H1 (cell line): ENCODE measurements around the gene AGBL1. TPM values are rescaled to one million over a fixed set of nuclear protein-coding genes. Genes with fewer than 3 reads are reported as not detected.

Experiments used
- CTCF ChIA-PET: fragments of 300-600 bp; sonication (Branson Sonifier 250); formaldehyde crosslinking; loops from one replicate; lab custom pipeline; 2021; ENCODE audit not compliant: partially characterized antibody; lab: Charles Lee
- POLR2A ChIA-PET: fragments of 300-600 bp; sonication (Branson Sonifier 250); formaldehyde crosslinking; loops from one replicate; lab custom pipeline; 2021; ENCODE audit warnings: inconsistent platforms; ENCODE audit not compliant: partially characterized antibody; lab: Charles Lee
- DNase-seq, 2 experiments: peaks; one replicate each; pipeline versions ENCODE4 v3.0.0 to v3.0.0-alpha.2; 2010 to 2022; ENCODE audit warnings: low spot score in 2 of 2, low read depth in 1 of 2, mixed read lengths in 1 of 2
- FAIRE-seq: peaks from 2 replicates; lab custom pipeline; 2011; peaks lifted over from hg19 to GRCh38; lab: Jason Lieb, UNC
- H2AFZ ChIP-seq: 2 replicates; pipeline ENCODE4 v1.8.1; 2012; ENCODE audit warnings: low read length, inconsistent platforms
- H2AK5ac ChIP-seq: 2 replicates; pipeline ENCODE4 v1.6.1; 2013; ENCODE audit warnings: low read depth, low read length
- H2BK120ac ChIP-seq: replicated peaks from 2 replicates; pipeline ENCODE3; 2013; ENCODE audit warnings: low read depth, low read length, inconsistent platforms
- H2BK12ac ChIP-seq: 2 replicates; pipeline ENCODE4 v1.6.1; 2013; ENCODE audit warnings: low read depth, low read length
- H2BK15ac ChIP-seq: 2 replicates; pipeline ENCODE4 v1.6.1; 2013; ENCODE audit warnings: low read length
- H2BK20ac ChIP-seq: 2 replicates; pipeline ENCODE4 v1.6.1; 2013; ENCODE audit warnings: low read length
- H2BK5ac ChIP-seq: 2 replicates; pipeline ENCODE4 v1.6.1; 2013; ENCODE audit warnings: low read depth, low read length
- H3K14ac ChIP-seq: 2 replicates; pipeline ENCODE4 v1.6.1; 2013; ENCODE audit warnings: inconsistent platforms; ENCODE audit not compliant: insufficient read length
- H3K18ac ChIP-seq: 2 replicates; pipeline ENCODE4 v1.6.1; 2013; ENCODE audit warnings: low read length; ENCODE audit errors: extremely low read depth
- H3K23ac ChIP-seq: 2 replicates; pipeline ENCODE4 v1.6.1; 2013; ENCODE audit warnings: inconsistent platforms; ENCODE audit not compliant: insufficient read length
- H3K23me2 ChIP-seq: 2 replicates; pipeline ENCODE4 v1.6.1; 2013; ENCODE audit warnings: low read depth, low read length
- H3K27ac ChIP-seq: 2 replicates; pipeline ENCODE4 v1.6.1; 2011; ENCODE audit warnings: low read depth, low read length, inconsistent platforms
- H3K27me3 ChIP-seq, 4 experiments: replicated peaks in 1 of 4; 1 replicate in 1 of 4; 2 replicates in 3 of 4; pipeline versions ENCODE4 v1.6.1 to v1.8.1; 2011 to 2013; ENCODE audit warnings: low read length in 3 of 4, mild to moderate bottlenecking in 3 of 4, inconsistent platforms in 2 of 4, mixed read lengths in 2 of 4, moderate library complexity in 1 of 4; ENCODE audit not compliant: control insufficient read depth in 3 of 4, insufficient read depth in 3 of 4; ENCODE audit errors: extremely low read depth in 1 of 4
- H3K36me3 ChIP-seq, 4 experiments: 2 replicates each; pipeline versions ENCODE4 v1.6.1 to v1.8.1; 2011 to 2013; ENCODE audit warnings: mild to moderate bottlenecking in 4 of 4, low read length in 3 of 4, moderate library complexity in 2 of 4, control low read depth in 1 of 4, inconsistent platforms in 1 of 4; ENCODE audit not compliant: insufficient read depth in 4 of 4, control insufficient read depth in 2 of 4
- H3K4ac ChIP-seq: replicated peaks from 2 replicates; pipeline ENCODE3; 2013; ENCODE audit warnings: low read length, low read depth, mixed read lengths, inconsistent platforms; ENCODE audit not compliant: insufficient read length
- H3K4me1 ChIP-seq, 4 experiments: replicated peaks in 1 of 4; 1 replicate in 1 of 4; 2 replicates in 3 of 4; pipeline versions ENCODE4 v1.6.1 to v1.8.1; 2011 to 2013; ENCODE audit warnings: low read length in 3 of 4, inconsistent platforms in 2 of 4, mixed read lengths in 1 of 4; ENCODE audit not compliant: insufficient read depth in 4 of 4, control insufficient read depth in 3 of 4
- H3K4me2 ChIP-seq, 2 experiments: 2 replicates each; pipeline versions ENCODE4 v1.6.1 to v1.8.1; 2011 to 2013; ENCODE audit warnings: low read depth in 2 of 2, low read length in 2 of 2, control low read depth in 1 of 2, inconsistent platforms in 1 of 2, mild to moderate bottlenecking in 1 of 2; ENCODE audit not compliant: insufficient read depth in 1 of 2
- H3K4me3 ChIP-seq, 4 experiments: fragments of 200-600, 300-600 bp in 1 of 4; sonication (generic), shearing (Covaris generic), sonication (Bioruptor Twin) in 1 of 4; 2 replicates each; pipeline versions ENCODE4 v1.5.1 to v1.8.1; 2011 to 2016; ENCODE audit warnings: low read length in 4 of 4, low read depth in 3 of 4, control low read depth in 2 of 4, inconsistent platforms in 2 of 4, mild to moderate bottlenecking in 2 of 4, mixed read lengths in 1 of 4, moderate library complexity in 1 of 4; ENCODE audit not compliant: insufficient read depth in 2 of 4; ENCODE audit errors: extremely low read depth in 1 of 4
- H3K56ac ChIP-seq: replicated peaks from 2 replicates; pipeline ENCODE3; 2013; ENCODE audit warnings: low read depth, mild to moderate bottlenecking, mixed read lengths, low read length, inconsistent platforms; ENCODE audit not compliant: insufficient read length
- H3K79me1 ChIP-seq: 2 replicates; pipeline ENCODE4 v1.6.1; 2013; ENCODE audit warnings: low read depth, low read length, control low read depth
- H3K79me2 ChIP-seq, 2 experiments: 2 replicates each; pipeline versions ENCODE4 v1.6.1 to v1.8.1; 2012 to 2013; ENCODE audit warnings: low read length in 2 of 2, mild to moderate bottlenecking in 2 of 2, inconsistent platforms in 1 of 2; ENCODE audit not compliant: insufficient read depth in 2 of 2, control insufficient read depth in 1 of 2
- H3K9ac ChIP-seq, 4 experiments: replicated peaks in 1 of 4; 1 replicate in 1 of 4; 2 replicates in 3 of 4; pipeline versions ENCODE4 v1.6.1 to v1.8.1; 2011 to 2013; ENCODE audit warnings: low read depth in 3 of 4, low read length in 3 of 4, control low read depth in 2 of 4, mild to moderate bottlenecking in 2 of 4, moderate library complexity in 2 of 4, inconsistent platforms in 1 of 4; ENCODE audit errors: extremely low read depth in 1 of 4
- H3K9me3 ChIP-seq, 2 experiments: 2 replicates each; pipeline versions ENCODE4 v1.6.1 to v1.8.1; 2012 to 2013; ENCODE audit warnings: mild to moderate bottlenecking in 2 of 2, moderate library complexity in 2 of 2, control low read depth in 1 of 2, inconsistent platforms in 1 of 2, low read depth in 1 of 2, low read length in 1 of 2, mixed read lengths in 1 of 2; ENCODE audit not compliant: insufficient read depth in 2 of 2
- H4K20me1 ChIP-seq, 2 experiments: replicated peaks in 1 of 2; 2 replicates each; pipeline versions ENCODE3 to v1.8.1; 2011 to 2013; ENCODE audit warnings: inconsistent platforms in 2 of 2, low read length in 2 of 2, mild to moderate bottlenecking in 1 of 2; ENCODE audit not compliant: insufficient read depth in 2 of 2, control insufficient read depth in 1 of 2
- H4K5ac ChIP-seq: 2 replicates; pipeline ENCODE4 v1.6.1; 2013; ENCODE audit warnings: low read length, low read depth, mixed read lengths, inconsistent platforms; ENCODE audit not compliant: insufficient read length
- H4K8ac ChIP-seq: 2 replicates; pipeline ENCODE4 v1.8.0; 2013; ENCODE audit warnings: mild to moderate bottlenecking, moderate library complexity, low read length, inconsistent platforms; ENCODE audit not compliant: insufficient read depth; ENCODE audit errors: extremely low read depth
- H4K91ac ChIP-seq: replicated peaks from 2 replicates; pipeline ENCODE3; 2013; ENCODE audit warnings: low read length, mixed read lengths, inconsistent platforms; ENCODE audit not compliant: insufficient read length
- CHD2 ChIP-seq: IDR thresholded peaks from 2 replicates; pipeline ENCODE4 v1.6.1; 2012; ENCODE audit warnings: low read length, improper control_type of control experiment
- RAD21 ChIP-seq, 2 experiments: IDR thresholded peaks in 1 of 2; conservative IDR thresholded peaks in 1 of 2; 2 replicates each; pipeline ENCODE4 v1.6.1; 2011; ENCODE audit warnings: low read depth in 2 of 2, low read length in 2 of 2, improper control_type of control experiment in 1 of 2, inconsistent platforms in 1 of 2, mild to moderate bottlenecking in 1 of 2, moderate library complexity in 1 of 2
- WGBS, 2 experiments: shearing (Covaris generic) in 1 of 2; methylation state at CpG; one replicate each; pipeline versions ENCODE4 v1.1.6 to v1.1.7; 2013 to 2015; ENCODE audit warnings: low lambda C conversion rate in 2 of 2, mixed read lengths in 2 of 2, inconsistent platforms in 1 of 2, low coverage in 1 of 2, missing lambda C conversion rate in 1 of 2; ENCODE audit not compliant: insufficient replicate concordance in 2 of 2, insufficient coverage in 1 of 2, insufficient read length in 1 of 2; ENCODE audit errors: extremely low coverage in 1 of 2, missing lambda C conversion rate in 1 of 2; 5-methylcytosine and 5-hydroxymethylcytosine counted together
- polyA plus RNA-seq, 7 experiments: library from polyadenylated mRNA; depleted of rRNA in 3 of 7; stranded (reverse) in 5 of 7; unstranded in 2 of 7; fragments of >200 nt in 5 of 7; fragments of 200-250 nt in 2 of 7; gene quantifications; 1 replicate in 5 of 7; 2 replicates in 1 of 7; 4 replicates in 1 of 7; pipeline versions ENCODE4 v1.2.1 to v1.2.3, GENCODE V29; 2011 to 2013; ENCODE audit warnings: missing spikeins in 2 of 7, mixed read lengths in 2 of 7
- total RNA-seq: library from RNA; stranded (reverse); fragmentation: NEBNext Ultra II Directional; extraction: Animal tissue kit (Norgen Biotek cat#: 25700); gene quantifications from 2 replicates; pipeline ENCODE4 v1.2.1, GENCODE V29; 2021

AGBL1 gene
- total and polyA plus RNA-seq, 2 of the 8 experiments (the other 6 are each of a cell fraction or from before 2014, with no cell fraction given): not detected

DNA sequence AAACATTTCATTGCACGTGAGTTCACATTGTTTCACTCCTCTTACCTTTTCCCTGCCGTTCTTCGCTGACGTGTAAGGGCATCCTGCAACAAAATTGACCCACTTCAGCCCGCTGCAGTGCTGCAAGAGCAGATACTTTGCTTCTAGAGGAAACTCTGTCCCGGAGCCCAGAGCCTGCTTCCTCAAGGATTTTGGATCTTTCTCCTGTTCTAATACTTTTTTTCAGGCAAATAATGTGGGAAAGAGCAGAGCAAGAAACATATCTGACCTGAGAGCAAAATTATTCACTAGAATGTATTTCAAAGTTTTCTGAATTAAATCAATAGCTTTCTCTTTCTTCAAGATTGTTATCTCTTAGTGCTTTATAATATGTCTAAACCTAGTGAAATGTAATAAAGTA lies 303.9 kb downstream of the AGBL1 start:
- Histone ChIP-seq H3K27me3 (no peaks in the 10 kb centered on the region), H4K5ac (no peak overlapping the region), H3K18ac (no peak overlapping the region), H4K8ac (no peak overlapping the region), H3K79me1 (no peaks in the 10 kb centered on the region), H4K20me1 (no peaks in the 10 kb centered on the region), H3K4me3 (no peak overlapping the region), H2BK5ac (no peak overlapping the region), H2BK15ac (no peak overlapping the region), H2AK5ac (no peak overlapping the region), H2BK120ac (no peak overlapping the region), H3K23ac (no peak overlapping the region), H3K4ac (no peak overlapping the region), H2AFZ (peak overlapping the region; percentile 53; the same call in 1 of the 2 replicates), H3K9me3 (no peaks in the 10 kb centered on the region), H3K9ac (no peak overlapping the region), H3K27ac (no peak overlapping the region), H3K36me3 (no peaks in the 10 kb centered on the region), H3K4me2 (no peak overlapping the region), H3K4me1 (no peaks in the 10 kb centered on the region), H3K56ac (no peak overlapping the region), H2BK12ac (no peak overlapping the region), H3K23me2 (no peaks in the 10 kb centered on the region), H3K79me2 (no peaks in the 10 kb centered on the region), H4K91ac (no peak overlapping the region), H2BK20ac (no peak overlapping the region), H3K14ac (no peak overlapping the region)
- 92% methylated on average over 6 of the region's 6 CpGs; no CpG with 5 or more reads in 1 of the 2 experiments for WGBS, 2 experiments
- POLR2A ChIA-PET: no interaction called here
- CTCF ChIA-PET: no interaction called here
- TF ChIP-seq RAD21 (IDR thresholded peaks at IDR 0.05 in 1 of 2, conservative IDR thresholded peaks at IDR 0.05 in 1 of 2; ENCODE audit: low read depth in 2 of 2, low read length in 2 of 2) (no peak), CHD2 (no peak)
- DNase-seq: no peak
- no peak for FAIRE-seq
